Neural cell (in vitro differentiated cells): ENCODE measurements around the gene ANAPC1. TPM values are rescaled to one million over a fixed set of nuclear protein-coding genes. Genes with fewer than 3 reads are reported as not detected.

Experiments
- H2AFZ ChIP-seq: fragments of 200-600, 300-800 bp; sonication (generic), shearing (Covaris generic); 2 replicates; pipeline ENCODE4 v1.6.0; 2014; ENCODE audit warnings: low read depth, mild to moderate bottlenecking, antibody characterized with exemption, low read length, moderate library complexity
- H3F3A ChIP-seq: fragments of 200-600 bp; shearing (Covaris generic); 2 replicates; pipeline ENCODE4 v1.6.1; 2016; ENCODE audit warnings: mild to moderate bottlenecking, moderate library complexity, mixed read lengths, antibody characterized with exemption, low read length; ENCODE audit not compliant: insufficient read depth, poor library complexity, severe bottlenecking
- H3K27ac ChIP-seq: fragments of 200-600, 300-800 bp; sonication (generic), shearing (Covaris generic); 2 replicates; pipeline ENCODE4 v1.5.1; 2014; ENCODE audit warnings: mild to moderate bottlenecking, low read length, moderate library complexity
- H3K27me3 ChIP-seq: fragments of 300-800, 200-600 bp; sonication (generic), shearing (Covaris generic); 2 replicates; pipeline ENCODE4 v1.6.0; 2014; ENCODE audit warnings: mild to moderate bottlenecking, low read depth, low read length, moderate library complexity; ENCODE audit not compliant: insufficient read depth
- H3K36me3 ChIP-seq: fragments of 300-800, 200-600 bp; sonication (generic), shearing (Covaris generic); 2 replicates; pipeline ENCODE4 v1.5.1; 2014; ENCODE audit warnings: mild to moderate bottlenecking, antibody characterized with exemption, low read length, moderate library complexity; ENCODE audit not compliant: insufficient read depth
- H3K4me2 ChIP-seq: fragments of 300-800, 200-600 bp; sonication (generic), shearing (Covaris generic); 2 replicates; pipeline ENCODE4 v1.6.0; 2014; ENCODE audit warnings: mild to moderate bottlenecking, low read length
- H3K4me3 ChIP-seq: fragments of 300-800, 200-600 bp; sonication (generic), shearing (Covaris generic); 2 replicates; pipeline ENCODE4 v1.5.1; 2014; ENCODE audit warnings: mild to moderate bottlenecking, low read length, moderate library complexity
- H3K79me2 ChIP-seq: fragments of 200-600 bp; shearing (Covaris generic); replicated peaks from 2 replicates; pipeline ENCODE4 v1.6.0; 2014; ENCODE audit warnings: mild to moderate bottlenecking, low read length, moderate library complexity; ENCODE audit not compliant: insufficient read depth
- H3K9ac ChIP-seq: fragments of 300-800, 200-600 bp; sonication (generic), shearing (Covaris generic); 2 replicates; pipeline ENCODE4 v1.6.1; 2016; ENCODE audit warnings: mild to moderate bottlenecking, low read length, mixed read lengths
- H3K9me2 ChIP-seq: fragments of 200-600 bp; shearing (Covaris generic); 2 replicates; pipeline ENCODE4 v1.6.1; 2016; ENCODE audit warnings: mild to moderate bottlenecking, low read length, mixed read lengths; ENCODE audit not compliant: insufficient read depth
- H3K9me3 ChIP-seq: fragments of 200-600, 300-800 bp; sonication (generic), shearing (Covaris generic); 2 replicates; pipeline ENCODE4 v1.6.1; 2016; ENCODE audit warnings: mild to moderate bottlenecking, mixed run types, low read length, moderate library complexity, mixed read lengths
- H4K20me1 ChIP-seq: fragments of 200-600 bp; shearing (Covaris generic); 2 replicates; pipeline ENCODE4 v1.6.1; 2016; ENCODE audit warnings: mild to moderate bottlenecking, mixed run types; ENCODE audit not compliant: insufficient read depth
- CTCF ChIP-seq: fragments of 450-650 bp; IDR thresholded peaks from 2 replicates; pipeline ENCODE4 v1.5.1; 2014; ENCODE audit warnings: antibody characterized with exemption, mild to moderate bottlenecking, moderate library complexity; ENCODE audit not compliant: poor library complexity, severe bottlenecking
- EP300 ChIP-seq: fragments of 450-650 bp; conservative IDR thresholded peaks from 2 replicates; pipeline ENCODE4 v1.6.1; 2014; ENCODE audit warnings: antibody characterized with exemption, mild to moderate bottlenecking, moderate library complexity; ENCODE audit not compliant: poor library complexity, severe bottlenecking
- EZH2 ChIP-seq: fragments of 200-600, 300-800 bp; shearing (Covaris generic), sonication (generic); IDR thresholded peaks from 2 replicates; pipeline ENCODE4 v1.6.1; 2014; ENCODE audit warnings: antibody characterized with exemption, low read length, borderline replicate concordance, mild to moderate bottlenecking; ENCODE audit not compliant: insufficient read depth, poor library complexity, severe bottlenecking
- MXI1 ChIP-seq: fragments of 450-650 bp; conservative IDR thresholded peaks from 2 replicates; pipeline ENCODE4 v1.6.1; 2014; ENCODE audit warnings: antibody characterized with exemption, mild to moderate bottlenecking; ENCODE audit not compliant: poor library complexity, severe bottlenecking
- POLR2AphosphoS5 ChIP-seq: IDR thresholded peaks from 2 replicates; pipeline ENCODE4 v1.6.1; 2012
- RAD21 ChIP-seq: fragments of 450-650 bp; conservative IDR thresholded peaks from 2 replicates; pipeline ENCODE4 v1.6.1; 2014; ENCODE audit warnings: antibody characterized with exemption, mild to moderate bottlenecking, moderate library complexity
- REST ChIP-seq: IDR thresholded peaks from 2 replicates; pipeline ENCODE4 v1.6.1; 2012; ENCODE audit warnings: borderline replicate concordance
- SMC3 ChIP-seq: fragments of 450-650 bp; conservative IDR thresholded peaks from 2 replicates; pipeline ENCODE4 v1.6.1; 2014; ENCODE audit warnings: antibody characterized with exemption, mild to moderate bottlenecking, moderate library complexity; ENCODE audit not compliant: poor library complexity
- TAF1 ChIP-seq: IDR thresholded peaks from 2 replicates; pipeline ENCODE4 v1.6.1; 2012; ENCODE audit warnings: low read depth
- polyA plus RNA-seq: library from polyadenylated mRNA; depleted of rRNA; stranded (reverse); fragments of >200 nt; gene quantifications from 2 replicates; pipeline ENCODE4 v1.2.3, GENCODE V29; 2014

The ANAPC1 gene
- polyA plus RNA-seq, 1 donor from 2014 or later: 13.8 TPM

DNA sequence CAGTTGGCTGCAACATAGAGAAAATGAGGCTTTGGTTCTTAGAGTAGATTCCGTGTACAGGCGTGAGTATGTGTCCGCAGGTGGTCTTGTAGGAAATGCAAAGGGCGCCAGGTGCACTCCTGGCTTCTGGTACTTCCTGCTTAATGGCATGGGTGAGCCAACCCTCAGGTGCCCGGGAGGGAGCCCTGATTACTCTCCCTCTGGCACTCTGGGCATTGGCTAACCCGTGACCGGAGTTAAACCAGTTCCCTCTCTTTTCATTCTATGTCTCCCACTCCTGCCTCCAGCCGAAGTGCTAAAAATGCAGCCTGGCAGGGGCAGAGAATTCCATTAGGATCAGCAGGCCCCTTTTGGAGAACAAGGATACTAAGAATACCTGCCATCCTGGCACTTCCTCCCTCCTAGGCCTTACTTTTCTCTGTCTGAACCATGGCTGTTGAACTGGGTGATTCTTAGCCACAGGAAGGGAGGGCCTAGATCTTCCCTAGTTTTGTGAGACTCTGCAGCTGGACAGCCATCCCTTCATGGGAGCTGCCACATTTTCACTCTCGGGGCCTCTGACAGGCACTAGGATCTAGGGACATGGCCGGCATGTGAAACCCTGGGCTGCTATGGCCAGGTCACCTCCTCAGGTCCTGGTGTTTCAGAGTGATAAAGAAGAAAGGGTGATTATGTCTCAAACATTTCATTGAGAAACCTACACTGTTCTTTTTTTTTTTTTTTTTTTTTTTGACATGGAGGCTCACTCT, 20.9 kb upstream of the ANAPC1 start:
- H3K36me3 ChIP-seq: no peaks in the 10 kb centered on the region
- H2AFZ ChIP-seq: no peak overlapping the region
- H3K9me2 ChIP-seq: no peaks in the 10 kb centered on the region
- H3K4me3 ChIP-seq: no peak overlapping the region
- no peaks in the 10 kb centered on the region for H3F3A ChIP-seq
- H3K27ac ChIP-seq: no peak overlapping the region
- peaks cover 8% of the 10 kb centered on the region for H3K27me3 ChIP-seq
- TF ChIP-seq EZH2: no peak
- TF ChIP-seq TAF1: no peak
- no peak for TF ChIP-seq MXI1
- no peak for TF ChIP-seq SMC3
- no peak for TF ChIP-seq EP300
- TF ChIP-seq REST: no peak
- no peak for TF ChIP-seq RAD21
- TF ChIP-seq POLR2AphosphoS5: no peak
- no peak for TF ChIP-seq CTCF
- H4K20me1 ChIP-seq: no peaks in the 10 kb centered on the region
- H3K4me2 ChIP-seq: no peak overlapping the region
- no peaks in the 10 kb centered on the region for H3K79me2 ChIP-seq
- H3K9ac ChIP-seq: no peak overlapping the region
- H3K9me3 ChIP-seq: no peaks in the 10 kb centered on the region

DNA sequence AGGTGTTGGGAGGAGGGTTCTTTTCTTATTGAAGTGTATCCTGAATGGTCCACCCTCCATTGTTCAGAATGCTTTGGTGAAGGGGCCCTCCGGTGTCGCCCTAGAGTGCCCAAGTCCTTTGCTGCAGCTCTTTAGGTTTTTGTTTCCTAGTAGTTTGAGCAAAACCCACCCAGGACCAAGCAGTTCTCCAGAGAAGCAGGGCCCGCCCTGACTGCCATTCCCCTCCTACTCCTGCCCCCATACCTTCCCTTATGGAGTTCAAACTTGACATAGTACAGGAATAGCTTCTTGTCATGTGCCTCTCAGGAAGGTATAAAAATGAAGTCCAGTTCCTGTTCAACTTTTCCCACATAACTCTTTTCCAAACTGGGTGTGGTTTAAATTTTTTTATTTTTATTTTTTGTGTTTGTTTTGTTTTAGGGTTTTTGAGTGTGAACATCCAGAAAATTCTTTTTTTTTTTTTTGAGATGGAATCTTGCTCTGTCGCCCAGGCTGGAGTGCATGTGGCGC, 20.0 kb upstream of the ANAPC1 start:
- Histone ChIP-seq H4K20me1 (no peaks in the 10 kb centered on the region), H3K9me3 (no peaks in the 10 kb centered on the region), H3K4me3 (no peak overlapping the region), H3K9me2 (no peaks in the 10 kb centered on the region), H3K27me3 (peaks cover 17% of the 10 kb centered on the region), H2AFZ (no peak overlapping the region), H3K9ac (no peak overlapping the region), H3K36me3 (no peaks in the 10 kb centered on the region), H3K4me2 (no peak overlapping the region), H3K79me2 (no peaks in the 10 kb centered on the region), H3F3A (no peaks in the 10 kb centered on the region), H3K27ac (no peak overlapping the region)
- TF ChIP-seq TAF1: no peak
- no peak for TF ChIP-seq EZH2
- no peak for TF ChIP-seq MXI1
- no peak for TF ChIP-seq EP300
- no peak for TF ChIP-seq RAD21
- no peak for TF ChIP-seq POLR2AphosphoS5
- no peak for TF ChIP-seq REST
- TF ChIP-seq CTCF: no peak
- no peak for TF ChIP-seq SMC3
